K562 (cell line): ENCODE measurements around the gene LAMA2. TPM values are rescaled to one million over a fixed set of nuclear protein-coding genes. Genes with fewer than 3 reads are reported as not detected.

Experiments used
- ATAC-seq: fragments of 200-7000 bp; cut with Tn5 transposase; 3 replicates; pipeline ENCODE4 v1.9.1; 2020; ENCODE audit warnings: moderate library complexity
- BruUV-seq: library from RNA; stranded (reverse); fragments of 400-500 nt; replicated peaks from 2 replicates; lab custom pipeline; 2021; lab: Mats Ljungman, UMichigan
- CTCF ChIA-PET: fragments of 300-600 bp; formaldehyde crosslinking; extraction: SDS; loops from one replicate; lab custom pipeline; 2021; ENCODE audit warnings: low intra/inter-chr PET ratio; lab: Yijun Ruan, JAX
- POLR2A ChIA-PET: fragments of 300-600, 350-650 bp; sonication (Branson Sonifier 250); formaldehyde crosslinking; extraction: SDS; loops from one replicate; lab custom pipeline; 2021; ENCODE audit warnings: antibody characterized with exemption, inconsistent platforms; lab: Yijun Ruan, JAX
- DNase-seq, 4 experiments: peaks; one replicate each; pipeline versions ENCODE4 v3.0.0 to v3.0.0-alpha.2; 2011 to 2018; ENCODE audit warnings: low spot score in 3 of 4, mixed read lengths in 3 of 4; ENCODE audit errors: extremely low read depth in 1 of 4
- FAIRE-seq: peaks from 2 replicates; lab custom pipeline; 2011; peaks lifted over from hg19 to GRCh38; lab: Jason Lieb, UNC
- H2AFZ ChIP-seq: 2 replicates; pipeline ENCODE4 v1.6.0; 2011; ENCODE audit warnings: low read depth, low read length, control low read depth, inconsistent platforms
- H3K27ac ChIP-seq: fragments of 200-600 bp; 3 replicates; pipeline ENCODE4 v1.8.0; 2011; ENCODE audit warnings: low read depth, mild to moderate bottlenecking, control low read depth, inconsistent platforms, low read length, moderate library complexity, mixed read lengths; ENCODE audit errors: extremely low read depth
- H3K27me3 ChIP-seq, 2 experiments: fragments of 300-600 bp in 1 of 2; 2 replicates in 1 of 2; 3 replicates in 1 of 2; pipeline versions ENCODE4 v1.6.0 to v1.8.0; 2011; ENCODE audit warnings: inconsistent platforms in 2 of 2, low read length in 2 of 2, mild to moderate bottlenecking in 1 of 2, mixed read lengths in 1 of 2, moderate library complexity in 1 of 2; ENCODE audit not compliant: control insufficient read depth in 2 of 2, insufficient read depth in 2 of 2
- H3K36me3 ChIP-seq: fragments of 300-600 bp; 3 replicates; pipeline ENCODE4 v1.8.0; 2011; ENCODE audit warnings: mild to moderate bottlenecking, low read length, inconsistent platforms; ENCODE audit not compliant: control insufficient read depth, insufficient read depth
- H3K4me1 ChIP-seq, 2 experiments: fragments of 200-600 bp in 1 of 2; replicated peaks in 1 of 2; 2 replicates in 1 of 2; 3 replicates in 1 of 2; pipeline versions ENCODE4 v1.5.1 to v1.8.0; 2011; ENCODE audit warnings: inconsistent platforms in 2 of 2, low read length in 2 of 2, mild to moderate bottlenecking in 1 of 2, mixed read lengths in 1 of 2, moderate library complexity in 1 of 2; ENCODE audit not compliant: control insufficient read depth in 2 of 2, insufficient read depth in 2 of 2
- H3K4me2 ChIP-seq: 2 replicates; pipeline ENCODE4 v1.6.1; 2011; ENCODE audit warnings: low read length, control low read depth, inconsistent platforms, mixed read lengths; ENCODE audit not compliant: insufficient read depth
- H3K4me3 ChIP-seq: fragments of 200-600 bp; sonication (generic), shearing (Covaris generic); 2 replicates; pipeline ENCODE4 v1.5.1; 2016; ENCODE audit warnings: control low read depth, inconsistent platforms
- H3K79me2 ChIP-seq: fragments of 200-600 bp; 3 replicates; pipeline ENCODE4 v1.8.0; 2011; ENCODE audit warnings: low read length, inconsistent platforms; ENCODE audit not compliant: control insufficient read depth, insufficient read depth
- H3K9ac ChIP-seq, 2 experiments: 2 replicates each; pipeline versions ENCODE4 v1.6.0 to v1.6.1; 2011; ENCODE audit warnings: low read depth in 2 of 2, low read length in 2 of 2, control low read depth in 1 of 2, inconsistent platforms in 1 of 2, mild to moderate bottlenecking in 1 of 2, mixed read lengths in 1 of 2; ENCODE audit not compliant: insufficient read depth in 1 of 2
- H3K9me1 ChIP-seq: one replicate; pipeline ENCODE4 v1.6.0; 2011; ENCODE audit warnings: inconsistent platforms, mild to moderate bottlenecking, low read length, moderate library complexity; ENCODE audit not compliant: control insufficient read depth, insufficient read depth
- H3K9me3 ChIP-seq: replicated peaks from 2 replicates; pipeline ENCODE4 v1.5.1; 2011; ENCODE audit warnings: low read depth, low read length, inconsistent platforms; ENCODE audit not compliant: control insufficient read depth, insufficient read depth
- H4K20me1 ChIP-seq: replicated peaks from 2 replicates; pipeline ENCODE4 v1.6.1; 2011; ENCODE audit warnings: low read length, inconsistent platforms, mixed read lengths; ENCODE audit not compliant: control insufficient read depth, insufficient read depth
- BRD4 ChIP-seq: fragments of 200-600 bp; sonication (generic); IDR thresholded peaks from 2 replicates; pipeline ENCODE4 v1.6.1; 2017; ENCODE audit warnings: inconsistent platforms
- CHD1 ChIP-seq: fragments of 200-600 bp; sonication (generic); IDR thresholded peaks from one replicate; pipeline ENCODE4 v1.6.1; 2012; ENCODE audit warnings: mild to moderate bottlenecking, moderate library complexity, low read length, inconsistent platforms
- HNRNPLL ChIP-seq: fragments of 200-400 bp; formaldehyde crosslinking; IDR thresholded peaks from 2 replicates; pipeline ENCODE4 v1.6.1; 2017; ENCODE audit warnings: low read length, low read depth, mild to moderate bottlenecking; ENCODE audit not compliant: poor library complexity, severe bottlenecking
- IFI16 ChIP-seq: fragments of 250-450 bp; sonication (Bioruptor Pico); IDR thresholded peaks from 2 replicates; pipeline ENCODE4 v2.1.2; 2022; ENCODE audit warnings: mild to moderate bottlenecking, inconsistent platforms
- RUNX1 ChIP-seq: sonication (generic); IDR thresholded peaks from 2 replicates; pipeline ENCODE4 v1.6.1; 2016; ENCODE audit warnings: antibody characterized with exemption, low read depth
- THAP12 ChIP-seq: fragments of 250-450 bp; sonication (Bioruptor Pico); IDR thresholded peaks from 2 replicates; pipeline ENCODE4 v1.9.0; 2021; ENCODE audit warnings: mild to moderate bottlenecking, inconsistent platforms
- ZNF174 ChIP-seq: fragments of 250-450 bp; sonication (Bioruptor Pico); IDR thresholded peaks from 2 replicates; pipeline ENCODE4 v1.4.0; 2020; ENCODE audit warnings: mild to moderate bottlenecking
- ZNF224 ChIP-seq: sonication (generic); formaldehyde crosslinking; IDR thresholded peaks from 2 replicates; pipeline ENCODE4 v1.8.0; 2022; ENCODE audit warnings: mild to moderate bottlenecking, missing genetic modification reagents
- WGBS: fragments of 100-300 bp; shearing (Covaris generic); methylation state at CpG from one replicate; pipeline ENCODE4 v1.1.6; 2016; ENCODE audit warnings: low coverage, mixed read lengths; ENCODE audit not compliant: insufficient coverage; ENCODE audit errors: missing lambda C conversion rate; 5-methylcytosine and 5-hydroxymethylcytosine counted together
- in situ Hi-C: fragments of 300-500 bp; cut with MboI; formaldehyde crosslinking; loops from 4 replicates; pipeline ENCODE4 v1.15.0; 2018; ENCODE audit warnings: inconsistent platforms, mixed read lengths
- intact Hi-C: fragments of 100-400 bp; cut with micrococcal nuclease; formaldehyde crosslinking; loops from 2 replicates; pipeline ENCODE4 v1.14.2; 2022
- polyA plus RNA-seq, 8 experiments: library from polyadenylated mRNA; depleted of rRNA in 4 of 8; stranded (reverse) in 5 of 8; unstranded in 3 of 8; fragments of >200 nt; fragmentation: Nextera tagmentation in 2 of 8; fragmentation: Illumina TruSeq in 1 of 8; extraction: Ambion mirVana in 2 of 8; extraction: Trizol in 1 of 8; gene quantifications; 2 replicates each; pipeline versions ENCODE4 v1.2.1 to v1.2.3, GENCODE V29; 2011 to 2014; ENCODE audit warnings: inconsistent platforms in 1 of 8, missing spikeins in 1 of 8
- total RNA-seq, 7 experiments: library from RNA; depleted of rRNA in 6 of 7; stranded (reverse); fragments of >200 nt in 6 of 7; fragmentation: Illumina TruSeq in 2 of 7; extraction: Trizol in 2 of 7; gene quantifications; 2 replicates each; pipeline versions ENCODE4 v1.2.1 to v1.2.3, GENCODE V29; 2011 to 2021; ENCODE audit warnings: low replicate concordance in 1 of 7

Gene LAMA2
- total and polyA plus RNA-seq, 9 of the 15 experiments (the other 6 are each of a cell fraction or from before 2014, with no cell fraction given) = 0.04 to 1.5 (median 0.36) TPM

- TF ChIP-seq BRD4 = no peak
- no peak for TF ChIP-seq ZNF174 (CRISPR knock-in tag)
- no peak for TF ChIP-seq ZNF224 (CRISPR knock-in tag)
- no peak for TF ChIP-seq CHD1
Measured at GRCh38 chr6:129189266-129189665, 306.3 kb downstream of the LAMA2 start (continued).

GRCh38 chr6:129191235-129191634 lies 308.3 kb downstream of the LAMA2 start:
- Histone ChIP-seq H3K9me1 (no peaks in the 10 kb centered on the region), H3K9me3 (no peaks in the 10 kb centered on the region), H3K27me3 (no peaks in the 10 kb centered on the region), H3K4me2 (no peak overlapping the region), H3K27ac (no peak overlapping the region), H2AFZ (no peak overlapping the region), H3K79me2 (no peaks in the 10 kb centered on the region), H3K9ac (no peak overlapping the region), H3K4me1 (no peaks in the 10 kb centered on the region), H4K20me1 (no peaks in the 10 kb centered on the region), H3K36me3 (no peaks in the 10 kb centered on the region), H3K4me3 (no peak overlapping the region)
- ChIA-PET POLR2A (no interaction called here), CTCF (no interaction called here)
- in situ Hi-C loops (no loop called here), intact Hi-C loops (no loop called here)
- DNase-seq = no peak
- FAIRE-seq = no peak
- no TSS peak for BruUV-seq
- 0% methylated on average over 2 of the region's 2 CpGs for WGBS
- no peak for TF ChIP-seq THAP12 (CRISPR knock-in tag)
- TF ChIP-seq HNRNPLL = no peak
- no peak for TF ChIP-seq IFI16 (CRISPR knock-in tag)
- no peak for TF ChIP-seq RUNX1
- ATAC-seq = no peak
